ENCODE data around the gene ELL3. TPM values are rescaled to one million over a fixed set of nuclear protein-coding genes. Genes with fewer than 3 reads are reported as not detected.

The ELL3 gene
- total and polyA plus RNA-seq, 10 of the 15 experiments (the other 5 are each of a cell fraction or from before 2014, with no cell fraction given), result 12.9 to 30.3 (median 20.2) TPM

DNA sequence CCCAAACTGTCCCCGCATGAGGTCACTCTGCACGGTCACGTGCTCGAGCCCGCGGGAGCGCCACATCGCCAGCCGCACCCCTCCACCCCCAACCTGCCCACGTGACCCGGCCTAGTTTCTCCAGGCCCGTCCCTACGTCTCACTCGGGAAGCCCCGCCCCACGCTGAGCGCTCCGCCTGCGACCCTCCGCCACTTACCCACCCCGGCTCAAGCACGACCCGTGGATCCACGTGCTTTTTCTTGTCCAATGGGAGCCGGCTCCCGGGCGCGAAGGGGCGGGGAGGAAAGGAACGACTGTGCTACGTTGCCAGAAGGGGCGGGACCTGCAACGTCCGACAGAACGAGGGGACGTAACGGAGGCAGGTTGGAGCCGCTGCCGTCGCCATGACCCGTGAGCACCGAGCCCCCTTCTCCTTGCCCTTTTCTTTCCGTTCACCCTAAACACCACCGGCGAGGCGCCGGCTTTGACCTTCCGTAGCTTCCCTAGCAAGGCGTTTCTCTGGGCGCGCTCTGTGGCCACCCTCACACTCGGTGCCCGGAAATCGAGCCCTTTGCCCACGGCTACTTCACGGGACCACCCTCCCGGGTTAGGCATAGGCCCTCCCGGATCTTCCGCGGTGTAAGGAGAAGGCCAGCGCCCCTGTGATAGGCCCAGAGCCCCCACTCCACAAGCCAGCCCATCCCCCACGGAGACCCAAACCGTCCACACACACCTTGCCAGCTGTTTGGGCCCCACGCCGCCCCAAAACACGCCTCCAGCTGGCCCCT, 15.4 kb upstream of the ELL3 start, which contains the start of gene SERF2 (continued):
- no peak for TF ChIP-seq NFYA (IDR thresholded peaks at IDR 0.05; ENCODE audit: borderline replicate concordance, low read depth, low read length)
- no peak for TF ChIP-seq KAT2A (conservative IDR thresholded peaks at IDR 0.05; ENCODE audit: control insufficient read depth, low read depth, low read length)
- no peak for TF ChIP-seq ZZZ3 (IDR thresholded peaks at IDR 0.05; ENCODE audit: control insufficient read depth, insufficient read length, low read depth)
- no peak for TF ChIP-seq IRF5 (IDR thresholded peaks at IDR 0.05; ENCODE audit: borderline replicate concordance)
- no peak for TF ChIP-seq BCL11A (IDR thresholded peaks at IDR 0.05; ENCODE audit: low read depth, low read length)
- TF ChIP-seq NFXL1 (IDR thresholded peaks at IDR 0.05; ENCODE audit: borderline replicate concordance), result no peak
- TF ChIP-seq HCFC1 (IDR thresholded peaks at IDR 0.05; ENCODE audit: low read length), result peak; percentile 16; the same call in 1 of the 2 replicates
- TF ChIP-seq ZNF622 (IDR thresholded peaks at IDR 0.05), result no peak
- TF ChIP-seq HDAC6 (IDR thresholded peaks at IDR 0.05; ENCODE audit: unreplicated experiment), result no peak
- no peak for TF ChIP-seq NFIC (IDR thresholded peaks at IDR 0.05; ENCODE audit: low read depth, low read length)

GRCh38 chr15:43789409-43789808, 12.6 kb upstream of the ELL3 start:
- Histone ChIP-seq H3K9ac (ENCODE audit: control insufficient read depth, insufficient read depth, low read length) (peak overlapping the region; percentile 69), H3K9me3 (replicated peaks; ENCODE audit: control insufficient read depth, insufficient read depth, low read length) (no peaks in the 10 kb centered on the region), H3K4me2 (ENCODE audit: control insufficient read depth, insufficient read depth) (peak overlapping the region; percentile 96), H3K36me3 (ENCODE audit: control insufficient read depth in 2 of 2, insufficient read depth in 2 of 2, low read length in 1 of 2) (peaks cover 3 to 10% of the 10 kb centered on the region in 2 experiments; a peak in 2 of 4 replicates), H3K79me2 (ENCODE audit: control insufficient read depth, insufficient read depth, low read length) (peaks cover 23% of the 10 kb centered on the region), H3K27me3 (replicated peaks in 1 of 2; ENCODE audit: control insufficient read depth in 2 of 2, insufficient read depth in 2 of 2, low read length in 1 of 2) (no peaks in the 10 kb centered on the region), H4K20me1 (ENCODE audit: control insufficient read depth, insufficient read depth) (no peaks in the 10 kb centered on the region), H3K4me3 (peak overlapping the region; percentile 36; the same call in 1 of the 2 replicates), H3K4me1 (ENCODE audit: control insufficient read depth, insufficient read depth, low read length) (peaks cover 31% of the 10 kb centered on the region), H2AFZ (ENCODE audit: control insufficient read depth, low read depth, low read length) (peak overlapping the region; percentile 95), H3K27ac (ENCODE audit: control insufficient read depth, insufficient read depth) (peak overlapping the region; percentile 94)
- DNase-seq (ENCODE audit: low read depth, low spot score), result peak; percentile 30
- no peak for FAIRE-seq
- ChIA-PET RAD21 (ENCODE audit: unreplicated experiment) (interaction anchor here (0.9 to 3.6 kb wide), 9 partner anchors 11 to 54 kb away, joined by 4 to 54 read pairs (median 8); partner anchors contain the start of genes ELL3, HYPK, MFAP1 and SERINC4), POLR2A (interaction anchor here (0.6 to 6.5 kb wide), 15 partner anchors 8 to 54 kb away, joined by 3 to 59 read pairs (median 5); partner anchors contain the start of genes ELL3, HYPK, MFAP1 and SERINC4), SMC1A (ENCODE audit: uncharacterized antibody, unreplicated experiment) (interaction anchor here (1.3 to 9.4 kb wide), 10 partner anchors 11 to 54 kb away, joined by 3 to 129 read pairs (median 6); partner anchors contain the start of genes ELL3, HYPK, MFAP1 and SERINC4), CTCF (interaction anchor here (0.6 to 7.1 kb wide), 6 partner anchors 13 to 155 kb away, joined by 3 to 72 read pairs (median 6); partner anchors contain the start of gene ELL3)
- intact Hi-C loops (cut with micrococcal nuclease; ENCODE audit: unreplicated experiment), result no loop called here
- TF ChIP-seq, protein P1, sequence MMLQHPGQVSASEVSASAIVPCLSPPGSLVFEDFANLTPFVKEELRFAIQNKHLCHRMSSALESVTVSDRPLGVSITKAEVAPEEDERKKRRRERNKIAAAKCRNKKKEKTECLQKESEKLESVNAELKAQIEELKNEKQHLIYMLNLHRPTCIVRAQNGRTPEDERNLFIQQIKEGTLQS (IDR thresholded peaks at IDR 0.05; ENCODE audit: borderline replicate concordance, extremely low read depth, low read depth, low read length), result no peak
- TF ChIP-seq NR2F1 (conservative IDR thresholded peaks at IDR 0.05) (peak; percentile 76; the same call in 1 of the 2 replicates), ZNF217 (IDR thresholded peaks at IDR 0.05) (peak; percentile 67; the same call in 1 of the 2 replicates)
- WGBS (ENCODE audit: insufficient coverage, insufficient replicate concordance, low lambda C conversion rate, missing lambda C conversion rate), result 23% methylated on average over 3 of the region's 3 CpGs
- BruUV-seq (replicated peaks), result no TSS peak
- in situ Hi-C loops (cut with MboI), result loop anchor here (10.0 to 25.0 kb wide), 2 partner anchors 55 to 1527 kb away; partner anchors contain the start of genes GANC and TMEM87A
- ATAC-seq, result no peak

Measured in GM12878 (cell line).